LoVo (cell line): ENCODE data around the gene GPX4.

Experiments
- DNase-seq: peaks from one replicate; pipeline ENCODE4 v3.0.0-alpha.2; 2016; ENCODE audit warnings: low spot score

Gene GPX4

DNA sequence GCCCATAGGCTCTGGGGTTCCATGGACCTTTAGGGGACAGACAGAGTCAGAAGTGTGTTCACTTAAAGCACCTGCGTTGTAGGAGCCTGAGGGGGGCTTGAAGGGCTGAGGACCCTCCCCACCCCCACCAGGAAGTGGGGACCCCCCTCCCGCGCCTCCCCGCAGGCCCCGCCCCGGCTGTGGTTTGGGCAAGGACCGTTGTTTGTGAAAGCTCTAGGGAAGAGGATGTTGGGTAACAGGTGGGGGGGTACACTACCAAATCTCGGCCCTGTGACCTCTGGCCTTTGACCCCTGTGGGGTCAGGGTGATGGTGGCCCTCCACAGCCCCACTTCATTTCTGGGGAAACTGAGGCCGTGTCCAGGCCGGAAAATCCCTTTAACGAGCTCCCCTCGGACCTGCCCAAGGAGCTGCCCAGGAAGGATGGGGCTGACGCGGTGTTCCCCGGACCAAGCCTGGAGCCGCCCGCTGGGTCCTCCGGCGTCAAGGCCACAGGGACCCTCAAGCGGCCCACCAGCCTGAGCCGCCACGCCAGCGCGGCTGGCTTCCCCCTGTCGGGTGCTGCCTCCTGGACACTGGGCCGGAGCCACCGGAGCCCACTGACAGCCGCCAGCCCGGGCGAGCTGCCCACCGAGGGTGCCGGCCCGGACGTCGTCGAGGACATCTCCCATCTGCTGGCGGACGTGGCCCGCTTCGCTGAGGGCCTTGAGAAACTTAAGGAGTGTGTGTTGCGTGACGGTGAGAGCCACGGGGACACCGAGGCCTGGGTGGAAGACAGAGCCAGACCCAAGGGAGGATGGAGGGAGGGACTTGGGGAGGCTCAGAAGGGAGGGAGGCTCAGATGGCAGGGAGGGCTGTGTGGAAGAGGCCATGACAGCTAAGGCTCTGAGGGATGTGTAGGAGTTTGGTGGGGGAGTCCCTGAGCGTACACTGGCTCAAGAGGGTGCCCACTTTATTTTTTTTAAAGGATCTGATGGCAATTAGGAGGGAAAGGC, 35.5 kb upstream of the GPX4 start:
- no peak for DNase-seq

DNA sequence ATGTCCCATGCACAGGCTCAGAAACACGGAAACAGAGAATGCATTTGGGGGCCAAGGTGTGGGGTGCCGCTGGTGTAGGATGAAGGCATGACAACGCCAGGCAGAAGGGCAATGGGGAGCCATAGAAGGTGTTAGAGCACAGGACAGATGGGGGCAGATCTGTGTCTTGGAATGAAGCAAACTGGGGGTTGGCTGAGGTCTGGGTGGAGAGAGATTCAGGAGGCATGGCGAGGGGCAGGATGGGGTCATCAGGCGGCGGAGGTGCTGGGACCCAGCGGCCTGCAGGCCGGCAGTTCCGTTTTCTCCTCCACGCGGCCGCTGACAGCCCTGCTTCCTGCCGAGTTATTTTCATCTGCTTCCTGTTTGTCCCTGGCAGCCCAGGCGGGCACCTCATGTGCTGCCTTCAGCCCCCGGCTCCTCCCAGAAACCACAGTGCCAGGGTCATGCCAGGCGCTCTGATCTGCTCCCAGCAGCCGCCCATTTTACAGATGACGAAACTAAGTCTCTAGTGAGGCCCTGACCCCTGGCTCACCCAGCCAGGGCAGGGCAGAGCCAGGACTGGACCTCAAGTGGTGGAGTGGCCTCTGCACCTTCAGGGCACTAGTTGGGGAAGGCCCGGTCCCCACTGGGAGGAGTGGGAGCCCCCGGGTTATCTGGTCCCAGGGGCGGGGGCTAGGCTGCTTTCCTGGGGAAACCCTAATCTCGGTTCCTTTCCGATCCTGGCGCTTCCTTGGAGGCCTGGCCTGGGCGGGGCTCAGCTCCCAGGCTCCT, 34.6 kb upstream of the GPX4 start:
- no peak for DNase-seq

DNA sequence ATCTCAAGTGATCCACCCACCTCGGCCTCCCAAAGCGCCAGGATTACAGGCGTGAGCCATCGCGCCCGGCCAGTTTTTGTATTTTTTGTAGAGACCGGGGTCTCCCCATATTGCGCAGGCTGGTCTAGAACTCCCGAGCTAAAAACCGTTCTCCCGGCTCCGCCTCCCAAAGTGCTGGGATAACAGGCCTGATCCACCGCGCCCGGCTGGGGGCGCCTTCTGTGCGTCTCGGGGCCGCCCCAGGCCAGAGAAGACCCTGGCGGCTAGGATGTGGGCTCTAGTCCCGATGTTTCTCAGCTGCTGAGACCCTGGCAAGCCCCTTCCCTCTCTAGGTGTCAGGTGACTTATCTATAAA, 33.2 kb upstream of the GPX4 start:
- DNase-seq, result no peak

DNA sequence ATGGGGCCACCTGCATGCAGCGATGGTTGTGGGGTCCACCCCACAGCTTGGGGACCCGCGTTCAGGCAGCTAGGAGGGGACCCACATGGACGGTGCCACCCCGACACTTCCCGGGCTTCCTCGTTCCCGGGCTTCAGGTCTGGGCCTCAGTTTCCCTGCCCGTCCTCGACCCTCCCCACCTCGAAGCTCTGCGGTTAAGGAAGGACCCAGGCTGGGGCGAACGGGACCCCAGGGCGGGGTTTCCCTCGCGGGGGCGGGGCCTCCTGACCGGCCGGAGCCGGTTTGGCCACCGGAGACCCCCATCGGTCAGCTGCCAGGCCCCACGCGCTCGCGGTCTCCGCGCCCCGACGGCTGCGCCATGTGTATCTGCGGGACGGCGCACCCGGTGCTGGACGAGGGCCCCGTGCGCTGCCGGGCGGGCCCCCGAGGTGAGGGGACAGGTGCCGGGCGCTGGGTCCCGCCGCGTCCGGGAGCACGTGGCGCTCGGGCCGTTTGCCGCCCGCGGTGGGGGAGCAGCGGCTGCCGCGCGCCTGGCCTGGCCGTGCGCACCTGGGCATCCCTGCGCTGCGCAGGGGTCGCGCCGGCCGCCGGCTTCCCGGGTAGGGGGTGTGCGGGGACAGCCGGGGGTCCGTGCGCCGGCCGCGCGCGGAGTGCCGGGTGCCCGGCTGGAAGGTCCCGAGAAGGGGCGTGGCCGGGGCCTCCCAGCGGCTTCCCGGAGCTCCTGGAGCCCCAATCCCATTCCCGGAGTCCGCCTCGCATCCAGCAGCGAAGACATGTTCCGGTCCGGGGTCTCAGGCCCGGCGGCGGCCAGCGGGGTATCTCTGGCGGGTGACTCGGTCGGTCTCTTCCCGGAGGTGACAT, 32.6 kb upstream of the GPX4 start:
- no peak for DNase-seq

DNA sequence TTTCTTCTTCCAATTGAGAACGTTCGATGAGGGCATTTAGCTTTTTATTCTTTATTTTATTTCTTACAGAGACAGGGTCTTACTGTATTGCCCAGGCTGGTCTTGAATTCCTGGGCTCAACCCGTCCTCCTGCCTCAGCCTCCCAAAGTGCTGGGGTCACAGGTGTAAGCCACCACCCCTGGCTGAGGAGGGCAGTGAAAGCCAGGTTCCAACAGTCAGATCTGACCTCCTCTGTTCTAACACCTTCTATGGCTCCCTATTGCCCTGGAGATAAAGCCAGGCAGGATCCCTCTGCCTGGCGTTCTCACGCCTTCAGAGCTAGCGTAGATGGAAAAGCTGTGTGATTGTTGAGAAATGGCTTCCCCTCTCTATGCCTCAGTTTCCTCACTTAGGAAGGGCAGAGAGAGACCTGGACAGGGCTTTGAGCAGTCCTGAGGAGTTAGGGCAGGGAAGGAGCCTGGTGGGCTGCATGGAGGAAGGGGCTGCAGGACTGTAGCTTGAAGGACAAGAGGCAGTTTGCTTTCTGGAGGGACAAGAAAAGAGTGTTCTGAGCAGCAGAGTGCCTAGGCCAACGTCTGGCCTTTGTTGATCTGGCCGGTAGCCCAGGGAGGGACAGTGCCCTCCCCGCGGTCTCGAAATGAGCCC, 31.3 kb upstream of the GPX4 start:
- DNase-seq, result no peak

DNA sequence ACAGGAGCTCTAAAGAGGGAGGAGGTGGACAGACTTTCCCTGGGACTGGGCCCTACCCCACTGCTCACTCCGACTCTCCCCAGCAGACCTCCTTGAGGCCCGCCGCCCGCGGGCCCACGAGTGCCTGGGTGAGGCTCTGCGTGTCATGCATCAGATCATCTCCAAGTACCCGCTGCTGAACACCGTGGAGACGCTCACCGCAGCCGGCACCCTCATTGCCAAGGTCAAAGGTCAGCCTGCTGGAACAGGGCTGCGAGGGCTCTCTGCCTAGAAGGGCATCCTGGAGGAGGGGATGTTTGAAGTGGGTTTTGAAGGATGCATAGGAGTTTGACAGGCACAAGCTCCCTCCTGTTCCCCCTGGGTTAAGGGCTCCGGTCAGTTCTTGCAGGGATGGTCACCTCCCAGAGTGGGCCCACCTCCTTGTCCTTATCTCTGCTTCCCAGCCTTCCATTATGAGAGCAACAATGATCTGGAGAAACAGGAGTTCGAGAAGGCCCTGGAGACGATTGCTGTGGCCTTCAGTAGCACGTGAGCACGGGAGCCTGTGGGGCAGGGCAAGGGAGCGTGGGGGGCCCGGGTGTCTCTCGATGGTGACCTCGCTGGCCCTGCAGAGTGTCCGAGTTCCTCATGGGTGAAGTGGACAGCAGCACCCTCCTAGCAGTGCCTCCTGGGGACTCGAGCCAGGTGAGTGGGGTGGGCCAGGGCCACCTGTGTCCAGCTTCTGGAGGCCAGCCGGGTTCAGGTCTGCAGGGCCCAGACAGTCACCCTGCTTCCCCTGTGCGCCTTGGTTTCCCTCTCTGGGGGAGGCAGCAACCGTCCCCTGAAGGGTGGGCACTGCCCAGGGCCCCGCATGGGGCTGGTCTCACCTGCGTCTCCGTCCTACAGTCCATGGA, 30.5 kb upstream of the GPX4 start:
- no peak for DNase-seq

DNA sequence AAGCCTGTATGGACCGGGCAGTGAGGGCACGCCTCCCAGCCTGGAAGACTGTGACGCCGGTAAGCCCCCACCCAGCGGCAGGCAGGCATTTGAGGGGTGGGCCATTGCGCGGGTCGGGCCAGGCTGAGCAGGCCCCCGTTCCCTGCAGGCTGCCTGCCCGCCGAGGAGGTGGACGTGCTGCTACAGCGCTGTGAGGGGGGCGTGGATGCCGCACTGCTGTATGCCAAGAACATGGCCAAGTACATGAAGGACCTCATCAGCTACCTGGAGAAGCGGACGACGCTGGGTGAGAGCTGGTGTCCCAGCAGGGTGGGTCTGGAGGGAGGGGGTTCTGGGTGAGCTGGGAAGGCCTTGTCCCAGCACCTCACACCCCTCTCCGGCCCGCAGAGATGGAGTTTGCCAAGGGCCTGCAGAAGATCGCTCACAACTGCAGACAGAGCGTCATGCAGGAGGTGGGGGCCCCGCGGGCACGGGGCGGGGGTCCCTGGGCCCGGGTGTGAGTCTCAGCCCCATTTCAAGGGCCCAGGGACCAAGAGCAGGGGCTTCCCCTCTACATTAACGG, 29.8 kb upstream of the GPX4 start:
- no peak for DNase-seq

DNA sequence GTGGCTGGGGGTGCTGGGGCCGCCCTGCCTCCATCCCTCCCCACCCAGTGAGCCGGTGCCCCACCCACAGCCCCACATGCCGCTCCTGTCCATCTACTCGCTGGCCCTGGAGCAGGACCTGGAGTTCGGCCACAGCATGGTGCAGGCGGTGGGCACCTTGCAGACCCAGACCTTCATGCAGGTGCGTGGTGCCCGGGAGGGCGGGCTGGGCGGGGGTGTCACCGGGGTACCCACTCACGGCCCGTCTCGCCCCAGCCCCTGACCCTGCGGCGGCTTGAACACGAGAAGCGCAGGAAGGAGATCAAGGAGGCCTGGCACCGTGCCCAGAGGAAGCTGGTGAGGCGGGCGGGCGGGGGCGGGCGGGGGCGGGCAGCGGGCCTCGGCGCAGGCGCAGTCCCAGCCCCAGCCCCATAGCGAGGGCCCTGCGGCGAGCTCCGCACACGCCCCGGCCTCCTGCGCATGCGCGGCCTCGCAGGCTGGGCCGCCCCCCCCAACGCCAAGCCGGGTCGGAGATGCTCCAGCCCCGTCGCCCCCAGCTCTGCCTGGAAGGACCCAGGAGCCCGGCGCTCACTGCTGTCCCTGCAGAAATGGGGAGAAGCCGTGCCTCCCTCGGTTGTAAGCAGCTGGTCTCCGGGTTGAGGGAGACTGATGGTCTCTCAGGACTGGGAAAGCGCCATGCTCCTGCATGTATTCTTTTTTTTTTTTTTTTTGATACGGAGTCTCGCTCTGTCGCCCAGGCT, 29.1 kb upstream of the GPX4 start:
- peak; percentile 94 for DNase-seq

DNA sequence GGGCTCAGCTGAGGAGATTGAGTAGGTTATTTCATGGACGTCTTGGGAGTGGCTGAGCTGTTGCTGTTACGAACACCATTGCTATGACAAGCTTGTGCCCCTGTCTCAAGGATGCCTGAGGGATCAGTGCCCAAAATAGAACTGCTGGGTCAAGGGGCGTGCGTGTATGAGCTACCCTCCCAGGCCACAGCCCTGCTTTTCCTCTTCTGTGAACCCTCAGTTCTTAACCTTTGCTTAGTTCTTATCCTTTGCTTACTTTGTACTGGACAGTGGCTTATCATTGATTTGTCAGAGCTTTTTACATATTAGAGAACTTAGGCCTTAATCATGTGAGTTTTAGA, 27.8 kb upstream of the GPX4 start:
- no peak for DNase-seq

DNA sequence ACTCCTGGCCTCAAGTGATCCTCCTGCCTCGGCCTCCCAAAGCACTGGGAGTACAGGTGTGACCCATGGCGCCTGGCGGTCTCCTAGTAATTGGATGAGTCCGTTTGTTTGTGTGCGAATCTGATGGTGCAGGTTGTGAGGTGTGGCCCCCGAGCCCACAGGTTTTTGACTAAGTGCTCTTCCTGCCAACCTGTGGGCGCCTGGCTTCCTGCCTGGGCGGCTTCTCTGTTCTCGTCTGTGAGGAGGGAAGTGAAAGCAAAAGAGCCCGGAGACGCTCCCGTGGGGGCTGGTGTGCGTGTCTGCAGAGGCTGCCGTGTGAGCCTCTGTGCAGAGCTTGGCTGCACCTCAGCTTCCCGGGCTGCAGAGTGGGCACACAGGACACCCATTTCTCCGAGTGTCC, 26.8 kb upstream of the GPX4 start:
- DNase-seq, result no peak

DNA sequence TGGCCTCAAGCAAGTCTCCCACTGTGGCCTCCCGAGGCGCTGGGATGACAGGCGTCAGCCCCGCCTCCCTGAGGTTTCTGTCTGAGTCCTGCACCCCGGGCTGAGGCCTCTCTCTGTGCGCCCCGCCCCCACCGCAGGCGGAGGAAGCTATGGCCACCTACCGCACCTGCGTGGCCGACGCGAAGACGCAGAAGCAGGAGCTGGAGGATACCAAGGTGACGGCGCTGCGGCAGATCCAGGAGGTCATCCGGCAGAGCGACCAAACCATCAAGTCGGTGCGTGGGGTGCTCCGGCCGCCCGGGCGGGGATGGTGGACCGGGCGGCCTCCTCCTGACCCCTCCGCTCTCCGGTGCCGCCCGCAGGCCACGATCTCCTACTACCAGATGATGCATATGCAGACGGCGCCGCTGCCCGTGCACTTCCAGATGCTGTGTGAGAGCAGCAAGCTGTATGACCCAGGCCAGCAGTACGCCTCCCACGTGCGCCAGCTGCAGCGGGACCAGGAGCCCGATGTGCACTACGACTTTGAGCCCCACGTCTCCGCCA, 24.2 kb upstream of the GPX4 start:
- no peak for DNase-seq

DNA sequence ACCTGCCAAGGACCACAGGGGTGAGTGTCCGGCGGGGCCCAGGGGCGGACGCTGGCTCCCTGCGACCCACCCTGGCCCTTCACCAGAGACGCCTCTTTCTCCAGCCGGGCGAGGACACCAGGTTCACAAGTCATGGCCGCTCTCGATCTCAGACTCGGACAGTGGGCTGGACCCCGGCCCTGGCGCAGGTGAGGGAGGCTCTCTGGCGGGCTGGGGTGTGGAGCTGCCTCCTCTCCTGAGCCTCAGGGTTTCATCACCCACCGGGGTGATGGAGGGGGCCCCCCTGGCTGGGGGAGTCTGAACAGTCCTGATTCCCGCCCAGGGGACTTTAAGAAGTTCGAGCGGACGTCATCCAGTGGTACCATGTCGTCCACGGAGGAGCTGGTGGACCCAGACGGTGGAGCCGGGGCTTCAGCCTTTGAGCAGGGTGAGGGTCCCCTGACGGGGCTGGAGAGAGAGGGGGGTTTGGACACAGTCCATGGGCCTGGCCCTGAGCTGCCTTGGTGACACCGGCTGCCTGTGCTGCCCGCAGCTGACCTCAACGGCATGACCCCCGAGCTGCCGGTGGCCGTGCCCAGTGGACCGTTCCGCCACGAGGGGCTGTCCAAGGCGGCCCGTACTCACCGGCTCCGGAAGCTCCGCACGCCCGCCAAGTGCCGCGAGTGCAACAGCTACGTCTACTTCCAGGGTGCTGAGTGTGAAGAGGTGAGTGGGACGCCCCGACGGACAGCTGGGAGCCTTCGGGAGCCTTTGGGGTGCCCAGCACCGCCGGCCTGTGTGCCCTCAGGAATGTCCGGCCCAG, 23.2 kb upstream of the GPX4 start:
- DNase-seq, result no peak

DNA sequence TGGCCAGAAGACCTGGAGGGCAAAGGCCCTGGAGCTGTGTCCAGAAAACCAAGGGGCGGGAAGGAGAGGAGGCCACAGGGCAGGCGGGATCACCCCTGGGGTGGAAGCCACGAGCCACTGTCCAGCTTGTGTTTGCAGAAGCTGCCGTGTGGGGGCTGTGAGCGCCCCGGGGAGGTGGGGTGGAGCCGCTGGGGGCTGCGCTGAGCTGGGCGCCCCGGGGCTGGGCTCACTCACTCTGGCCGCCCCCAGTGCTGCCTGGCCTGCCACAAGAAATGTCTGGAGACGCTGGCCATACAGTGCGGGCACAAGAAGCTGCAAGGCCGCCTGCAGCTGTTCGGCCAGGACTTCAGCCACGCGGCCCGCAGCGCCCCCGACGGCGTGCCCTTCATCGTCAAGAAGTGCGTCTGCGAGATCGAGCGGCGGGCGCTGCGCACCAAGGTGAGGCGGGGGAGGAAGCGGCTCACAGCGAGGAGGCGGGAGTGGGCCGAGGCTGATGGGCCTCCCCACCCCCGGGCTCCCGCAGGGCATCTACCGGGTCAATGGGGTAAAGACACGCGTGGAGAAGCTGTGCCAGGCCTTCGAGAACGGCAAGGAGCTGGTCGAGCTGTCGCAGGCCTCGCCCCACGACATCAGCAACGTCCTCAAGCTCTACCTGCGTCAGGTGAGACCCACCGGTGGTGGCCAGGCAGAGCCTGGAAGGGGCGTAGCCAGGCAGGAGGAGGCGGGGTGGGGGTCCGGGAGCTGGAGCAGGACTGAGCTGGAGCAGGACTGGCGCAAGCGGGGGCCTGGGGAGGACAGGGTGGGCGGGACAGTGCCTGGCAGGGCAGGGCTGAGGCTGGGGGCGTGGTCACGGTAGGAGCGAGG, 22.3 kb upstream of the GPX4 start:
- DNase-seq, result no peak

DNA sequence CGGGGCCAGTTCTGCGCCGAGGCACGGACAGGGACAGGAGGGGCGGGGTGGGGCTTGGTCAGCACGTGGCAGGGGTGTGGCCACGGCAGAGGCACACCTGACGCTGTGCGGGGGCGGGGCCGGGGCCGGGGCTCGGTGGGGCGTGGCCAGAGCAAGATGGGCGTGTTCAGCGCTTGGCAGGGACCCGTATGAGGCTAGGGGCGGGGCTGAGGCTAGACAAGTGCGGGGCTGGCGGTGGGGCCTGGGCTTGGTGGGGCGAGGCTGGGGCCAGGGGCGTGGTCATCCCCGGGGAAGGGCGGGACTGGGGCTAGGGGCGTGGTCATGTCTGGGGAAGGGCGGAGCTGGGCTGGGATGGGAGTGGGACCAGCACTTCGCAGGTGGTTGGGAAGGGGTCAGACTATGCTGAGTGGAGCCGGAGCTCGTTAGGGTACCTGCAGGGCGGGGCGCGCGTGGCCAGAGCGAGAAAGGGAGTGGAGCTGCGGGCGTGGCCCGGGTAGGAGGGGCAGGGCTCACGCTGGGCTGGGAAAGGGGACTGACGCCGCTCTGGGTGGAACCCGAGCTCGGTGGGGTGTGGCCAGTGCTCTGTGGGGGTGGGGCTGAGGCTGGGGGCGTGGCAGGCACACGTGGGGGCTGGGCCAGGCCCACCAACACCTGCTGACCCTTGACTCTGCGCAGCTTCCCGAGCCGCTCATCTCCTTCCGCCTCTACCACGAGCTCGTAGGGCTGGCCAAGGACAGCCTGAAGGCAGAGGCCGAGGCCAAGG, 21.4 kb upstream of the GPX4 start:
- peak; percentile 78 for DNase-seq

DNA sequence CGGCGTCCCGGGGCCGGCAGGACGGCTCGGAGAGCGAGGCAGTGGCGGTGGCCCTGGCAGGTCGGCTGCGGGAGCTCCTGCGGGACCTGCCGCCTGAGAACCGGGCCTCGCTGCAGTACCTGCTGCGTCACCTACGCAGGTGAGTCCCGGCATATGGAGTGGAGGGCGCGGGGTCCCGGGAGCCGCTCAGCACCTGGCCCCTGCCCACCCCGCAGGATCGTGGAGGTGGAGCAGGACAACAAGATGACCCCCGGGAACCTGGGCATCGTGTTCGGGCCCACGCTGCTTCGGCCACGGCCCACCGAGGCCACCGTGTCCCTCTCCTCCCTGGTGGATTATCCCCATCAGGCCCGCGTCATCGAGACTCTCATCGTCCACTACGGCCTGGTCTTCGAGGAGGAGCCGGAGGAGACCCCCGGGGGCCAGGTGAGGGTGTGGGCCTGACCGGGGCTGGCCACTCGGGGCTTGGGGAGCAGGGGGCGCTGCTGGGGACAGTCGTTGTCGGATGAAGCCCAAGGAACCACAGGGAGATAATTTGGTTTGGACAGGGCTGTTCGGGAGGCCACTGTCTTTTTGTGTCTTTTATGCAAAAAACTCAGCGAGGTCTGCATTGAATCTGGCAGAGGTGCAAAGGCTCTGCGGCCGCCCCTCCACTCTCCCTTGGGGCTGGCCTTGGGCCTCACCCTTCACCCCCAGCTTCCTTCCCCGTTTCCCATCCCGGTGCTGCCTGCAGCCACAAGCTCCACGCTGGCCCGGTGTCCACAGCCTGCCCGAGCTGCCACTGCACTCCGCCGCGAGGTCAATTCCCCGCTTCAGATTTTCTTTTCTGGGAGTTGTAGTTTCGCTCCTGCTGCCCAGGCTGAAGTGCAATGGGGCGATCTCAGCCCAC, 20.6 kb upstream of the GPX4 start:
- no peak for DNase-seq
